HG03135 (cell line): Measurements from ENCODE around the gene POLR2L.

Source experiments
- ATAC-seq: cut with Tn5 transposase; IDR thresholded peaks from one replicate; pipeline ENCODE4 v1.9.1; 2021; ENCODE audit warnings: mild to moderate bottlenecking, moderate library complexity; ENCODE audit not compliant: unreplicated experiment

POLR2L gene

GRCh38 chr11:869399-870126 lies 27.2 kb upstream of the POLR2L start:
- no peak for ATAC-seq

- ATAC-seq = no peak
Measured at GRCh38 chr11:868802-869201, 26.5 kb upstream of the POLR2L start.

GRCh38 chr11:868394-868793 lies 26.1 kb upstream of the POLR2L start:
- no peak for ATAC-seq

- no peak for ATAC-seq
Measured at GRCh38 chr11:867856-868358, 25.6 kb upstream of the POLR2L start.

GRCh38 chr11:866481-866880 lies 24.2 kb upstream of the POLR2L start:
- ATAC-seq = no peak

GRCh38 chr11:865462-866430 lies 23.4 kb upstream of the POLR2L start:
- no peak for ATAC-seq

GRCh38 chr11:864898-865297 lies 22.6 kb upstream of the POLR2L start:
- no peak for ATAC-seq

GRCh38 chr11:863910-864827 lies 21.8 kb upstream of the POLR2L start:
- ATAC-seq = no peak

- no peak for ATAC-seq
Measured at GRCh38 chr11:863023-863909, 20.9 kb upstream of the POLR2L start.

- no peak for ATAC-seq
Measured at GRCh38 chr11:862696-863022, 20.3 kb upstream of the POLR2L start.

GRCh38 chr11:862081-862661 lies 19.8 kb upstream of the POLR2L start:
- no peak for ATAC-seq

- no peak for ATAC-seq
Measured at GRCh38 chr11:861105-861479, 18.8 kb upstream of the POLR2L start.

GRCh38 chr11:860234-861104 lies 18.1 kb upstream of the POLR2L start:
- no peak for ATAC-seq

GRCh38 chr11:859394-860131 lies 17.2 kb upstream of the POLR2L start:
- no peak for ATAC-seq

GRCh38 chr11:858762-859339 lies 16.5 kb upstream of the POLR2L start:
- no peak for ATAC-seq

- no peak for ATAC-seq
Measured at GRCh38 chr11:858053-858761, 15.9 kb upstream of the POLR2L start.

GRCh38 chr11:856397-856796 lies 14.1 kb upstream of the POLR2L start:
- no peak for ATAC-seq
